ENCODE results near the gene HNRNPF.

HNRNPF gene

DNA sequence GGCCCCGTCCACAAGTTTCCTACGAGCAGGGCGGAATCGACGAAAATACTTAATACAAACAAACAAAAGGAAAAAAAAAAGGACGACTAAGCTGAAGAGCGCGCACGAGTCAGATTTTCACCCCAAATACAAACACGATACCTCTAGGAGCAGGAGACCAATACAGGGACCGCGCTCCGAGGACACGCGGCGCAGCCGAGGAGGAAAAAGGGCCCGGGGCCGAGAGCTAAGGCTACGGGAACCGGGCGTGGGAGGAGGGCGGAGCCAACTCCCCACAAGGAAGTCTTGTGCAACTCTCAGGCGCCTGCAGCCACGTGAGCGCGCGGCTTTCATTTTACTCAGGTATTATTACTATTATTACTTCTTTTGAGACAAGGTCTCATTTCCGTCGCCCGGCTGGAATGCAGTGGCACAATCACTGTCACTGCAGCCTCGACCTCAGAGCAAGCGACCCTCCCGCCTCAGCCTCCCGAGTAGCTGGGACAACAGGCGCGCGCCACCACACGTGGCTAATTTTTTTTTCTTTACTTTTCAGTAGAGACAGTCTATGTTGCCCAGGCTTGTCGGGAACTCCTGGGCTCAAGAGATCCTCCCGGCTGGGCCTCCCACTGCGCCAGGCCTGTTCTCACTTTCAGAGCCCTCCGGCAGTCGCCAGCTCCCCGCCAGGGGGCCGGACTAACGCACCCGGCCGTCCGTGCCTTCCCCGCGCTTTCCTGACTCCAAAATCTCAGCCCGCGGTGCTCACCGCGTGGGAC, 1.2 kb downstream of the HNRNPF start:
- FAIRE-seq: peak; percentile 79
- TF ChIP-seq SPI1 (IDR thresholded peaks at IDR 0.05; ENCODE audit: low read depth, low read length) (no peak), POU2F2 (IDR thresholded peaks at IDR 0.05; ENCODE audit: low read depth, low read length) (peak; percentile 5; the same call in 1 of the 2 replicates), TAF1 (IDR thresholded peaks at IDR 0.05; ENCODE audit: low read depth, low read length) (peak; percentile 84), POLR2AphosphoS5 (IDR thresholded peaks at IDR 0.05; ENCODE audit: low read depth, low read length) (peak; percentile 97), PAX5 (IDR thresholded peaks at IDR 0.05; ENCODE audit: insufficient read depth, low read length, severe bottlenecking) (no peak), POLR2A (IDR thresholded peaks at IDR 0.05; ENCODE audit: low read depth, low read length) (peak; percentile 95)
- DNase-seq (ENCODE audit: insufficient read length, low spot score): peak; percentile 78

DNA sequence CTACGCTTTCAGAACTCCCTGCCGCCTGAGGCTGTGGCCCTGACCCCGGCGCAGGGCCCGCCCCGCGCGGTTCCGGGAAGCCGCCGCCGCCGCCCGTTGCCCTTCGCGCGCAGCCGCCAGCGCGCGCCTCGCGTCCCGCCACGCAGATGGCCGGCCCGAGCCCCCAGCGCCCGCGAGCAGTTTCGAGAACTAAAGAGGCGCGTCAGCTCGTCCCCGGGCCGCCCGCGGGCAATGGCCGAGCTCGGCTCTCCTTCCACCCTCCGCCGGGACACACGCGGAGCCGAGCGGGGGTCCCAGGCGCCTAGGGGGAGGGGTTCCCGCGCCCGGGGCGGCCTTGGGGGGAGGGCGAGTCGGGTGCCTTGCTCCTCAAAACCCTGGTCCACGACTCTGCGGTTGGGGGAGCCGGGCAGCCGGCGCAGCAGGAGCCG, 1.8 kb downstream of the HNRNPF start:
- FAIRE-seq (no peak), DNase-seq (ENCODE audit: insufficient read length, low spot score) (no peak)
- no peak for TF ChIP-seq POLR2AphosphoS5 (IDR thresholded peaks at IDR 0.05; ENCODE audit: low read depth, low read length)
- TF ChIP-seq TAF1 (IDR thresholded peaks at IDR 0.05; ENCODE audit: low read depth, low read length): no peak
- TF ChIP-seq POLR2A (IDR thresholded peaks at IDR 0.05; ENCODE audit: low read depth, low read length): no peak
- no peak for TF ChIP-seq SPI1 (IDR thresholded peaks at IDR 0.05; ENCODE audit: low read depth, low read length)
- no peak for TF ChIP-seq POU2F2 (IDR thresholded peaks at IDR 0.05; ENCODE audit: low read depth, low read length)
- TF ChIP-seq PAX5 (IDR thresholded peaks at IDR 0.05; ENCODE audit: insufficient read depth, low read length, severe bottlenecking): no peak

DNA sequence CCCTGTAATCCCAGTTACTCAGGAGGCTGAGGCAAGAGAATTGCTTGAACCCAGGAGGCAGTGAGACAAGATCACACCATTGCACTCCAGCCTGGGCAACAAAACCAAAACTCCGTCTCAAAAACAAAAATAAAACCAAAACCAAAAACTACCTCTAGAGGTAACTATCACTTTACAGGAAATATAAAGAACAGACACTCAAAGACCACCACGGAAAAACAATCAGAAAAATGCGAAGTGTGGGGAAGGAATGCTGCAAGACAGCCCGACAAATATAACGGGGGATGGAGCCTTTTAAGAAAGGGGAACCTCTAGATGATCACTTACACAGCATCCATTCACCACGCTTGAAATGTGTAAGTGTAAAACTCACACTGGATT, 4.3 kb downstream of the HNRNPF start:
- FAIRE-seq: no peak
- DNase-seq (ENCODE audit: insufficient read length, low spot score): no peak
- no peak for TF ChIP-seq SPI1 (IDR thresholded peaks at IDR 0.05; ENCODE audit: low read depth, low read length)
- no peak for TF ChIP-seq TAF1 (IDR thresholded peaks at IDR 0.05; ENCODE audit: low read depth, low read length)
- TF ChIP-seq POU2F2 (IDR thresholded peaks at IDR 0.05; ENCODE audit: low read depth, low read length): no peak
- TF ChIP-seq PAX5 (IDR thresholded peaks at IDR 0.05; ENCODE audit: insufficient read depth, low read length, severe bottlenecking): no peak
- no peak for TF ChIP-seq POLR2A (IDR thresholded peaks at IDR 0.05; ENCODE audit: low read depth, low read length)

- FAIRE-seq (no peak), DNase-seq (ENCODE audit: insufficient read length, low spot score) (no peak)
- TF ChIP-seq TAF1 (IDR thresholded peaks at IDR 0.05; ENCODE audit: low read depth, low read length) (no peak), POU2F2 (IDR thresholded peaks at IDR 0.05; ENCODE audit: low read depth, low read length) (no peak), SPI1 (IDR thresholded peaks at IDR 0.05; ENCODE audit: low read depth, low read length) (no peak), PAX5 (IDR thresholded peaks at IDR 0.05; ENCODE audit: insufficient read depth, low read length, severe bottlenecking) (no peak), POLR2AphosphoS5 (IDR thresholded peaks at IDR 0.05; ENCODE audit: low read depth, low read length) (no peak; the same call in 1 of the 2 replicates)
These were observed 4.9 kb downstream of the HNRNPF start for GRCh38 chr10:43403911-43404703.

DNA sequence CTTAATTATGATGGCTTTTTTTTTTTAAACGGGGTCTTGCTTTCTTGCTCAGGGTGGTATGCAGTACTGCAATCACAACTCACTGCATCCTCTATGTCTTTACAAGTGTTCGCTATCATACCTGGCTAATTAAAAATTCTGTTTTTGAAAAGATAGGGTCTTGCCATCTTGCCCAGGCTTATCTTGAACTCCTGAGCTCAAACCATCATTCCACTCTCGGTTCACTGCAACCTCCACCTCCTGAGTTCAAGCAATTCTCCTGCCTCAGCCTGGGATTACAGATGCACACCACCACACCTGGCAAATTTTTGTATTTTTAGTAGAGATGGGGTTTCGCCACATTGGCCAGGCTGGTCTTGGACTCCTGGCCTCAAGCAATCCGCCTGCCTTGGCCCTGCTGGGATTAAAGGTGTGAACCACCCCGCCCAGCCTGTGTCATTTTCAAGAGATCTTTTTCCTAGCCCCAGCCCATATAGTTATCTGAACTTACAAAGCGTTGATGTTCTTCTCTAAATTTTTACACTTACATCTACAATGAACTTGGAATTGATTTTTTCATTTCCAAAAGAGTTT, 6.0 kb downstream of the HNRNPF start:
- FAIRE-seq (no peak), DNase-seq (ENCODE audit: insufficient read length, low spot score) (no peak)
- TF ChIP-seq PAX5 (IDR thresholded peaks at IDR 0.05; ENCODE audit: insufficient read depth, low read length, severe bottlenecking) (no peak), SPI1 (IDR thresholded peaks at IDR 0.05; ENCODE audit: low read depth, low read length) (no peak), TAF1 (IDR thresholded peaks at IDR 0.05; ENCODE audit: low read depth, low read length) (no peak), POLR2AphosphoS5 (IDR thresholded peaks at IDR 0.05; ENCODE audit: low read depth, low read length) (no peak), POLR2A (IDR thresholded peaks at IDR 0.05; ENCODE audit: low read depth, low read length) (no peak), POU2F2 (IDR thresholded peaks at IDR 0.05; ENCODE audit: low read depth, low read length) (no peak)

DNA sequence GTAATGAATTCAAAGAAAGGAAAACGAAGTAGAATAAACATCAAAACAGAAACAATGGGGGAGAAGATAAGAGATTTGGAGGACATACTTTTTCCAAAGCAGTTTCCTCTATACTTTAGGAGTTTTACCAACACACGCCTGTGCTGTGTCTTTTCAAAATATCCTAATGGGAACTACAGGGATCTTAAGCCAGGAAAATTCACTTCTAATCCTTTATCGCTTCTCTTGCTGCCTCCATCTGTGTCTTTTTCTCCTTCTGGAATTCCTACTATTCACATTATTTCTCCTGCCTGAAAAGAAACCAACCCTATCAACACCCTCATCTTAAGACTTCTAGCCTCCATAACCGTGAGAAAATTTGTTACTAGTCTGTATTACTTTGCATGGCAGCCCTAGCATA, 6.8 kb downstream of the HNRNPF start:
- DNase-seq (ENCODE audit: insufficient read length, low spot score): no peak
- no peak for TF ChIP-seq PAX5 (IDR thresholded peaks at IDR 0.05; ENCODE audit: insufficient read depth, low read length, severe bottlenecking)
- no peak for TF ChIP-seq POLR2A (IDR thresholded peaks at IDR 0.05; ENCODE audit: low read depth, low read length)
- no peak for TF ChIP-seq POU2F2 (IDR thresholded peaks at IDR 0.05; ENCODE audit: low read depth, low read length)
- no peak for TF ChIP-seq TAF1 (IDR thresholded peaks at IDR 0.05; ENCODE audit: low read depth, low read length)
- TF ChIP-seq POLR2AphosphoS5 (IDR thresholded peaks at IDR 0.05; ENCODE audit: low read depth, low read length): no peak
- TF ChIP-seq SPI1 (IDR thresholded peaks at IDR 0.05; ENCODE audit: low read depth, low read length): no peak
- FAIRE-seq: no peak

- FAIRE-seq (no peak), DNase-seq (ENCODE audit: insufficient read length, low spot score) (no peak)
- TF ChIP-seq TAF1 (IDR thresholded peaks at IDR 0.05; ENCODE audit: low read depth, low read length) (no peak), POLR2A (IDR thresholded peaks at IDR 0.05; ENCODE audit: low read depth, low read length) (no peak), POLR2AphosphoS5 (IDR thresholded peaks at IDR 0.05; ENCODE audit: low read depth, low read length) (no peak), PAX5 (IDR thresholded peaks at IDR 0.05; ENCODE audit: insufficient read depth, low read length, severe bottlenecking) (no peak), SPI1 (IDR thresholded peaks at IDR 0.05; ENCODE audit: low read depth, low read length) (no peak), POU2F2 (IDR thresholded peaks at IDR 0.05; ENCODE audit: low read depth, low read length) (no peak)
These were observed 7.4 kb downstream of the HNRNPF start for GRCh38 chr10:43401627-43402026.

GRCh38 chr10:43399320-43400310, 9.4 kb downstream of the HNRNPF start:
- no peak for DNase-seq (ENCODE audit: insufficient read length, low spot score)
- TF ChIP-seq POLR2AphosphoS5 (IDR thresholded peaks at IDR 0.05; ENCODE audit: low read depth, low read length) (0 out of 2 replicates have a peak, but pooled peaks have one; percentile 51), POU2F2 (IDR thresholded peaks at IDR 0.05; ENCODE audit: low read depth, low read length) (no peak), POLR2A (IDR thresholded peaks at IDR 0.05; ENCODE audit: low read depth, low read length) (0 out of 2 replicates have a peak, but pooled peaks have one; percentile 14), SPI1 (IDR thresholded peaks at IDR 0.05; ENCODE audit: low read depth, low read length) (no peak)
- no peak for FAIRE-seq

Data from GM12891 (cell line).